Skin of body (tissue), 2 donors: ENCODE results near the gene GMDS. TPM values are rescaled to one million over a fixed set of nuclear protein-coding genes. Genes with fewer than 3 reads are reported as not detected.

Experiments
- DNase-seq: peaks from one replicate; lab custom pipeline; 2025; lab: John Stamatoyannopoulos, UW
- total RNA-seq: library from RNA; depleted of rRNA; stranded (reverse); fragments of >200 nt; gene quantifications from one replicate; pipeline ENCODE4 v1.2.3, GENCODE V29; 2014

GMDS gene
- total RNA-seq, 1 donor from 2014 or later, result 12.5 TPM

DNA sequence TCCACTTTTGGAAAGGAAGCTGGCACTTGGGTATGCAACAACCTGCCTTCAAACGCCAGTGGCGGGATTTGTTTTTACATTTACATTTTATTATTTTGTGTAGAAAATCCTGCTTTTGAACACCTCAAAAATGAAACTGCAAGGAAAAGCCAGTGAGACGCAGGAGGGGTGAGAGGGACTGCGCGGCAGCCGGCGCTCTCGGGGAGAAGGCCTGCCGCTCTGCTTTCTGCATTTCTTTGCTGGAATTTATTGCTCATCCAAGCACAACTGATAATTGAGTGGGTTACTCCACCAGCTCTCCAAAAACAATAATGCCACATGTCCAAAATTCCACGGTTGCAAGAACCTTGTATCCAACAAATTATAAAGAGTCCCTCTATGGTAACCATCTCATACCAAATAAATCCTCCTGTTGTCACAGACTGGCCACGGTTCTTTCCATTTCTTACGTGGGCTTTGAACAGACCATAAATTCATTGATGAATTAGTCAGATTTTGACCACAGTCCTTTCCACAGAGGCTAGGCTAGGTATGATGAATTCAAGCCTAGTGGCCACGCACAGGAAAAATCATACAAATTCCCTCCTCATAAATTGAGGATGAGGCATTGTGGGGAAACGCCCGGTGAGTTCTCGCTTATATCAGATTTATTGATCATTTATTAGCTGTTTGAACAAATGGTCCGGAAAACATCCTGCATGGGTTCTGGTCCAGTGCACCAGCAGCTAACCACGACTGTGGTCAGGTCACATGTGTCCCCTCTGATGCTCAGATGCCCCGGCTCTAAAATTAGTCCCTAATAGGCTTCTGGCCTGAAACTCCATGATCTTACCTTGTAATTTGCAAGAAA lies 667.3 kb downstream of the GMDS start:
- DNase-seq, result no peak

GRCh38 chr6:1577146-1577680 lies 668.2 kb downstream of the GMDS start:
- no peak for DNase-seq

- DNase-seq, result no peak
Observed at GRCh38 chr6:1576711-1577110, 668.7 kb downstream of the GMDS start.

GRCh38 chr6:1576166-1576565 lies 669.2 kb downstream of the GMDS start:
- DNase-seq, result no peak

DNA sequence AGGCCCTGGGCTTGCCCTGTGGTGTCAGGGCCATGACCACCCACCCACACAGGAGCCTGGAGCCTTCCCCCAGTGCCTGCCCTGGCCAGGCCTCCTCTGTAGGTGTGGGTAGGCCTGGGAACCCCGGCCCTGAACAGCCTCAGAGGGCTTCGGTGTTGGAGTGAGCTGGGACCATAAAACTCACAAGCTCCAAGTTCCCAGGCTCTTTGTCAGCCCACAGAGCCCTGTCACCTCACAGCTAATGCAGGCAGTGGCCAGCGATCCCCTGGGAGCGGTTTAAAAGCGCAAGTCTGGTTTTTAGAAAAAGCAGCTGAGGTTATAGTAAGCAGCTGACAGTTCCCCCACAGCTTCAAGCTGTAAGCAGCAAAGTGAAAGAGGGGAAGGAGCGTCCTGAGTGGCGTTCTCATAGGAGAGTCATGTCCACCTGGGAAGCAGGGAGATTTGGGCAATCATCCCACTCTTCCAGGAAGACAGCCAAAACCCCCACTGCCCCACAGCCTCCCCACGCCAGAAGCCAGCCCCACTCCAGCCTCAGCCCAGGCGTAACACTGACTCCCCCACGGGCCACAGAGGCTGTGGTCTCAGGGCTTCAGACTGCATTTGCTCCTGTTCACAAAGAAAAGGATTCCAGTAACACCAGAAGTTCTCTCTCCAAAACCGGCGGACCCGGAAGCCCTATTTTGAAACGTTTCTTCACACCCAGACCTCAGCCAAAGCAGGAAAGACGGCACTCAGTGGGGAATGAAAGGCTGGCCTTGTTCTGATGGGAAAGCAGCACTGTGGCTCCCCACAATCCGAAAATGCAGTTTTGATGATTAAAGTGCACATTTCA lies 670.0 kb downstream of the GMDS start:
- peak; percentile 12 for DNase-seq

GRCh38 chr6:1574890-1575209 lies 670.6 kb downstream of the GMDS start:
- DNase-seq, result no peak

GRCh38 chr6:1574083-1574761 lies 671.2 kb downstream of the GMDS start:
- DNase-seq, result no peak
